ENCODE data around the gene MCRIP2.

The MCRIP2 gene

DNA sequence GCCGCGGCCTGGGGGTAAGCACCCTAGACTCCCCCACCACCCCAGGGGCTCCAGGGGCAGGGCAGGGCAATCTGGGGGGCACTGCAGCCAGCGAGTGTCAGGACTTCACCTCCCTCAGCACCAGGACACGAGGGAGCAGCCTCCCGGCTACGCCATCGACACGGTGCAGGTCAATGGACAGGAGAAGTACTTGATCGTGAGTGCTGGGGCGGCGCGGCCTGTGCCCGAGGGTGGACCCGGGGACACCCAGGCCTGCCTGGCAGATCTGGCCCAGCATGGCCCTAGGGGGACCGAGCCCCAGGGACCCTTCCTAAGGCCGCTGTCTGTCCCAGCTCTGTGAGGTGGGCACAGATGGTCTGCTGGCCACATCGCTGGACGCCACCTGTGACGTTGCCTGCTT, 30.7 kb downstream of the MCRIP2 start:
- DNase-seq: no peak

DNA sequence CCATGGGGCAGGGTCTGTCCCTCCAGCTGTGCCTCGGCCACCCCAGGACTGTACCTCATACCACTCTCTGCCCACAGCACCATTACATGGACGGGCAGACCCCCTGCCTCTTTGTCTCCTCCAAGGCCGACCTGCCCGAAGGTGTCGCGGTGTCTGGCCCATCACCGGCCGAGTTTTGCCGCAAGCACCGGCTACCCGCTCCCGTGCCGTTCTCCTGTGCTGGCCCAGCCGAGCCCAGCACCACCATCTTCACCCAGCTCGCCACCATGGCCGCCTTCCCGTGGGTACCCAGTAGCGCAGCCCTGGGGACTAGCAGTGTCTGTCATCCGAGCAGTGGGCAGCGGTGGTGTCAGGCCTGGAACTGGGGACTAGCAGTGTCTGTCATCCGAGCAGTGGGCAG, 31.2 kb downstream of the MCRIP2 start:
- DNase-seq: no peak

GRCh38 chr16:673399-673991, 31.9 kb downstream of the MCRIP2 start:
- no peak for DNase-seq

- DNase-seq: no peak
Measured at GRCh38 chr16:674214-674881, 32.7 kb downstream of the MCRIP2 start.

GRCh38 chr16:674968-675883, 33.6 kb downstream of the MCRIP2 start, which contains the start of gene RHBDL1:
Gene RHBDL1, plus strand, starts transcription at chr16:675671. Its CDS starts 120 bp downstream, at chr16:675791.
- DNase-seq: no peak

DNA sequence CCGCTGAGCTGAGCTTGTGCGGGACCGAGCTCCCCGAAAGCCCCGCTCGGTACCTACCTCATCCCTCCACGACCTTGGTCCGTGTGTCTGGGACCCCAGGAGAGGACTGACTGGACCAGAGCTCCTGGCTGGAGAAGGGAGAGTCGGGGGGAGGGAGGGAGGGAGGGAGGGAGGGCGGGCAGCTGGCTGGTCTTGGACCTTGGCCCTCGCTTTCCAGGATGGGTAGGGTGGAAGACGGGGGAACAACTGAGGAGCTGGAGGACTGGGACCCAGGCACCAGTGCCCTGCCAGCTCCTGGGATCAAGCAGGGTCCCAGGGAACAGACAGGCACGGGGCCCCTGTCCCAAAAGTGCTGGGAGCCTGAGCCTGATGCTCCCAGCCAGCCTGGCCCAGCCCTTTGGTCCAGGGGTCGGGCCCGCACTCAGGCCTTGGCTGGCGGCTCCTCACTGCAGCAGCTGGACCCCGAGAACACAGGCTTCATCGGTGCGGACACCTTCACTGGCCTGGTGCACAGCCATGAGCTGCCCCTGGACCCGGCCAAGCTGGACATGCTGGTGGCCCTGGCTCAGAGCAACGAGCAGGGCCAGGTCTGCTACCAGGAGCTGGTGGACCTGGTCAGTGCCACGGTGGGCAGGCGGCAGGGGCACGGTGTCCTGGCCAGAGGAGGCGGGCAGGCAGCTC, 34.4 kb downstream of the MCRIP2 start:
- DNase-seq: no peak

- no peak for DNase-seq
Measured at GRCh38 chr16:676565-676902, 34.9 kb downstream of the MCRIP2 start.

DNA sequence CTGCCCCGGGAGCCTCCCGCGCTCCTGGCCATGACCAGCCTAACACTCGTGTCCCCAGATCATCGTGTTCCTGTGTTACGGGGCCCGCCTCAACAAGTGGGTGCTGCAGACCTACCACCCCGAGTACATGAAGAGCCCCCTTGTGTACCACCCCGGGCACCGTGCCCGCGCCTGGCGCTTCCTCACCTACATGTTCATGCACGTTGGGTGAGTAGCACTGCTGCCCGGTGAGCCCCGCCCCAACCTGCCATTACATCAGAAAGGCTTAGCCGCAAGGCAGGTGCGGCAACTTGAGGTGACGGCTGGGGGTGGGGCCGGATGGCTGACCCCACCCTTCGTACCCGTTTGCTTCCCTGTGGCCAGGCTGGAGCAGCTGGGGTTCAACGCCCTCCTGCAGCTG, 35.3 kb downstream of the MCRIP2 start:
- no peak for DNase-seq

DNA sequence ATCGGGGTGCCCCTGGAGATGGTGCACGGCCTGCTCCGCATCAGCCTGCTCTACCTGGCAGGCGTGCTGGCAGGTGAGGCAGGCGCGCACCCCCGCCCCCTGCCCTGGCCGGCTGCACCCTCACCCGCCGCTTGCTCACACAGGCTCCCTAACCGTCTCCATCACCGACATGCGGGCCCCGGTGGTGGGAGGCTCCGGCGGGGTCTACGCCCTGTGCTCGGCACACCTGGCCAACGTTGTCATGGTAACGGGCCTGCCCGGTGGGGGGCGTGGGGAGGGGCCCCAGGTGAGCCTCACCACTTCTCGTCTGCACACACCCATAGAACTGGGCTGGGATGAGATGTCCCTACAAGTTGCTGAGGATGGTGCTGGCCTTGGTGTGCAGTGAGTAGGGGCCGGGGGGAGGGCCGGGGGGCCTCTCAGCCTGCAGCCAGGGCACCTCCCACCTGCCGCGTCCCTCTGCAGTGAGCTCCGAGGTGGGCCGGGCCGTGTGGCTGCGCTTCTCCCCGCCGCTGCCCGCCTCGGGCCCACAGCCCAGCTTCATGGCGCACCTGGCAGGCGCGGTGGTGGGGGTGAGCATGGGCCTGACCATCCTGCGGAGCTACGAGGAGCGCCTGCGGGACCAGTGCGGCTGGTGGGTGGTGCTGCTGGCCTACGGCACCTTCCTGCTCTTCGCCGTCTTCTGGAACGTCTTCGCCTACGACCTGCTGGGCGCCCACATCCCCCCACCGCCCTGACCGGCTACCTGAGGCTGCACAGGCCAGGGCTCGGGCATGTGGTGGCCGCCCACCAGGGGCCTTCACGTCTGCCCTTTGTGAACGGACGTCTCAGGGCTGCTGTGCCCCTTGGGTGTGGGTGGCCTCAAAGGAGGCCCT, 35.9 kb downstream of the MCRIP2 start:
- no peak for DNase-seq

- DNase-seq: no peak
Measured at GRCh38 chr16:678209-678857, 36.7 kb downstream of the MCRIP2 start.

DNA sequence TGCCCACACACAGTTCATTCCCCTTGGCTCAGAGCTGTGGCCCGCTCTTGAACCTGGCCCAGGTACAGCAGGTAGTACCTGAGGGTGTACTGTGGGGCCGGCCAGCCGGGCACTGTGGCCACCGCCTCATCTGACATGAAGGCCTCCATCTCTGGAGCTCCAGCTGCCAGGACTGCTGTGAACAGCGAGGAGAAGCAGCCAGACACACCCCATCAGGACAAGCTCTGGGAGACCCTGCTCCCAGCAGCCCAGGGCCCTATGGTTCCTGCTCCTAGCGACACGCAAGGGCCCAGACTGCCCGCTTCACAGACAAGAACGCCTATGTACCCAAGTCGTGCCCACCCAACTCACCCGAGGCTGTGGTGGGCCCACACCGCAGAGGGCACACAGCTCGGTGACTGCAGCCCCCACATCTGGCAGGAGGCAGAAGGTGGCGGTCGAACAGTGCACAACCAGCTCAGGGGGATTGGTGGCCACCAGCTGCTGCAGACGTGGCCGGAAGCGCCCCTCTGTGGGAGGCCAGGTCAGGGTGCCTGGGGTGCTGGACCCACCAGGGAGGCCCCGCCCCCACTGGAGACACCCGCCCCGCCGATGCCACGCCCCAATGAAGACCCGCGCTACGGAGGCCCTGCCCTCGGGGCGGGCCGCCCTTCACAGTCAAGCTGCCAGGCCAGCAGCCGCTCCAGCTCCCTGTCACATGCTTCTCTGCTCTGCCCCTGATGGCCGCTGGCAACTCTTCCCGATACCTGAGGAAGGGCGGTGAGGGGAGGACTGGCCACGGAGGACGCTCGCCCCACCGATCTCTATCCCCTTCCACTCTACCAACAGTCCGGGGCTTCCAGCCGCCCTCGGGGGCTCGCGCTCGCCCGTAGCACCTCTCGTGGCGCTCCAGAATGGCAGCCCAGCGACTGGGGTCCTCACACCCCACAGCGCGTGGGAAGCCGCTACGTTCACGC, 37.5 kb downstream of the MCRIP2 start:
- peak; percentile 32 to 48 for DNase-seq

DNA sequence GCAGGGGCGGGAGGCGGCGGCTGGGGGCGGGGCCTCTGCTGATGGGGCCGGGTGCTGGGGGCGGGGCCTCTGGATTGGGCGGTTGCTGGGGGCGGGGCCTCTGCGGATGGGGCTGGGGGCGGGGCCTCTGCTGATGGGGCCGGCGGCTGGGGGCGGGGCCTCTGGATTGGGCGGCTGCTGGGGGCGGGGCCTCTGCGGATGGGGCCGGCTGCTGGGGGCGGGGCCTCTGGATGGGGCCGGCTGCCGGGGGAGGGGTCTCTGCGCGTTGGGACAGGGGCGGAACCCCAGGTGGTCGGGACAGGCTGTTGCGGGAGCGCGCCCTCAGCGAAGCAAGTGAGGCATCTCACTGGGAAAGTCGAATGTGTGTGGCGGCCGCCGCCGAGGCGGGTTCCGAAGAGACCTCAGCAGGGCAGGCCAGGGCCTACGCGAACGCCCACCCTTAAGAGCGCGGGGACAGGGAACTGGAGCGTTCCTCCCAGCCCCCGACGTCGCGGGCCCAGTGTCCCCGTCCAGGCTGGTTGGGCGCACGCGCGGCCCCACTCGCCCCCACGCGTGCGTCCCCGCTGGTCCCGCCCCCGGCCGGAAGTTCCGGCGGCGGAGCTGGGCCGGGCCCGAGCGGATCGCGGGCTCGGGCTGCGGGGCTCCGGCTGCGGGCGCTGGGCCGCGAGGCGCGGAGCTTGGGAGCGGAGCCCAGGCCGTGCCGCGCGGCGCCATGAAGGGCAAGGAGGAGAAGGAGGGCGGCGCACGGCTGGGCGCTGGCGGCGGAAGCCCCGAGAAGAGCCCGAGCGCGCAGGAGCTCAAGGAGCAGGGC, 38.4 kb downstream of the MCRIP2 start, which contains the start of gene STUB1:
STUB1 (plus strand) TSS at position 597 of the 811 bp plus-strand sequence; CDS start at position 713, 116 bp downstream.
- peak; percentile 65 to 69 for DNase-seq

DNA sequence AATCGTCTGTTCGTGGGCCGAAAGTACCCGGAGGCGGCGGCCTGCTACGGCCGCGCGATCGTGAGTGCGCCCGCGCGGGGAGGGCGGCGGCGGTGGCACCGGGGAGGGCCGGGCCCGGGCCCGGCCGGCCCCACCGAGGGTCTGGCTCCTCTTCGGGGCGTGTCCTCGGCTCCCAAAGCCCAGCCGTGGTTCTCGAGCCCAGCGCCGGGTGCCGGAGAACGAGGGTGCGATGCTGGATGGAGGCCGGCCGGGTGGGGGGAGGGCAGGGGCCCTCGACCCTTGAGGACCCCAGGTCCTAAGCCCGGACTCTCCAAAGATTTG, 39.0 kb downstream of the MCRIP2 start:
- no peak for DNase-seq

DNA sequence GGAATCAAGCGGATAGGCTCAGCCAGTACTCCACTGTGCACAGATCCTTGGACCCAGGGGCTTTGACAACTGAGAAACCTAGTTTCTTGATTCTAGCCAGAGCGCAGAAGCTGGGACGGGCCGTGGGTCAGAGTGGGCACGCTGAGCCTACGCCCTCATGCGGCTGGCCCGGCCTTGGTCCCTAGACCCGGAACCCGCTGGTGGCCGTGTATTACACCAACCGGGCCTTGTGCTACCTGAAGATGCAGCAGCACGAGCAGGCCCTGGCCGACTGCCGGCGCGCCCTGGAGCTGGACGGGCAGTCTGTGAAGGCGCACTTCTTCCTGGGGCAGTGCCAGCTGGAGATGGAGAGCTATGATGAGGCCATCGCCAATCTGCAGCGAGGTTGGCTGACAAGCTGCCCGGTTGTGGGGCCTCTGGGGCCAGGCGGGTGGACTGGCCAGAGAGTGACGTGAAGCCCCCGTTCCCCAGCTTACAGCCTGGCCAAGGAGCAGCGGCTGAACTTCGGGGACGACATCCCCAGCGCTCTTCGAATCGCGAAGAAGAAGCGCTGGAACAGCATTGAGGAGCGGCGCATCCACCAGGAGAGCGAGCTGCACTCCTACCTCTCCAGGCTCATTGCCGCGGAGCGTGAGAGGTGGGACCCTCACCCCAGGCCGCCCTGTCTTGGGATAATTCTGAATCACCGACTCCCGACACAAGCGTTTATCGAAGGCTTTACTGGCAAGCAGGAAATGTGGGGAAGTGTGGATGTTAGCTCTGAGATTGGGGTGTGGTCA, 39.5 kb downstream of the MCRIP2 start:
- peak; percentile 16 to 19 for DNase-seq

GRCh38 chr16:681746-682427, 40.3 kb downstream of the MCRIP2 start:
- no peak for DNase-seq

DNA sequence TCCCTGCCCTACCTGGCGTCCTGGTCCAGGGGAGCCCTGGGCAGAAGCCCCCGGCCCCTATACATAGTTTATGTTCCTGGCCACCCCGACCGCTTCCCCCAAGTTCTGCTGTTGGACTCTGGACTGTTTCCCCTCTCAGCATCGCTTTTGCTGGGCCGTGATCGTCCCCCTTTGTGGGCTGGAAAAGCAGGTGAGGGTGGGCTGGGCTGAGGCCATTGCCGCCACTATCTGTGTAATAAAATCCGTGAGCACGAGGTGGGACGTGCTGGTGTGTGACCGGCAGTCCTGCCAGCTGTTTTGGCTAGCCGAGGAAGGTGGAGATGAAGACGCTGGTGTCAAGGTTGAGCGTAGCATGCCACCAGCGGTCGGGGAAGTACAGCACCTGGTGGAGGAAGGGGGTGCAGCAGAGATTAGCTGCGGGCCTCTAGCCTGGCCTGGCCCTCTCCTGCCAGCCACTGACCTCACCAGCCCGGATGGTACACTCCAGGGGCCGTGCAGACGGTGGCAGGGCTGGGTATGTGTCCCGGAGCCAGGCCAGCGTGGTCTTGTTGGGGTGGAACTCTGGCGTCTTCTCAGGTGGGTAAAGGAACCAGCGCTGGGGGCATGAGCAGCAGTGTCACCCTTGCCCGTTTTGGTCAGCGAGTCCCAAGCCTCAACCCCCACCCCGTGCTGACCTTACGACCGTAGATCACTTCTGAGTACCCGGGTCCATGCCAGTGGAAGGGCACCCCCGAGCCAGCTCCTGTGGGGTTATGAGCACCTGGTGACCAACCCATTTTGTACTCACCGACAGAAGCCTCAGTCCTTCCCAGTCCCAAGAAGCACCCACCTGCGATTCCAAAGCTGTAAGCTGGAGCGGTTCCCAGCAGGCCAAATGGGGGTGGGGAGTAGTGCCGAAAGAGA, 41.1 kb downstream of the MCRIP2 start:
- no peak for DNase-seq
